MM.1S (cell line): Measurements from ENCODE around the gene TJP2.

Experiments
- DNase-seq: peaks from one replicate; pipeline ENCODE4 v3.0.0-alpha.2; 2015
- H2AFZ ChIP-seq: fragments of 300-600 bp; sonication (generic); 2 replicates; pipeline ENCODE4 v1.6.0; 2016; ENCODE audit warnings: antibody characterized with exemption, low read length
- H3F3A ChIP-seq: fragments of 300-600 bp; sonication (generic); 2 replicates; pipeline ENCODE4 v1.6.1; 2016; ENCODE audit warnings: mild to moderate bottlenecking, antibody characterized with exemption, low read length, moderate library complexity, mixed read lengths; ENCODE audit not compliant: insufficient read depth
- H3K27ac ChIP-seq: fragments of 300-600 bp; sonication (generic); 2 replicates; pipeline ENCODE4 v1.5.1; 2016; ENCODE audit warnings: mild to moderate bottlenecking, low read length
- H3K27me3 ChIP-seq: fragments of 300-600 bp; sonication (generic); replicated peaks from 2 replicates; pipeline ENCODE4 v1.6.0; 2016; ENCODE audit warnings: low read length; ENCODE audit not compliant: insufficient read depth
- H3K36me3 ChIP-seq: fragments of 300-600 bp; sonication (generic); replicated peaks from 2 replicates; pipeline ENCODE4 v1.6.1; 2016; ENCODE audit warnings: mild to moderate bottlenecking, low read length, mixed read lengths; ENCODE audit not compliant: insufficient read depth
- H3K4me1 ChIP-seq: fragments of 300-600 bp; sonication (generic); 2 replicates; pipeline ENCODE4 v1.6.1; 2016; ENCODE audit warnings: low read length, mixed read lengths
- H3K4me2 ChIP-seq: fragments of 300-600 bp; sonication (generic); 2 replicates; pipeline ENCODE4 v1.6.0; 2016; ENCODE audit warnings: low read depth, low read length
- H3K4me3 ChIP-seq: fragments of 300-600 bp; sonication (generic); 2 replicates; pipeline ENCODE4 v1.5.1; 2016; ENCODE audit warnings: low read length, mixed read lengths
- H3K79me2 ChIP-seq: fragments of 300-600 bp; sonication (generic); 2 replicates; pipeline ENCODE4 v1.6.1; 2016; ENCODE audit warnings: mixed run types, low read length, mixed read lengths
- H3K9ac ChIP-seq: fragments of 300-600 bp; sonication (generic); 2 replicates; pipeline ENCODE4 v1.6.1; 2016; ENCODE audit warnings: low read length, mixed read lengths
- H3K9me2 ChIP-seq: fragments of 300-600 bp; sonication (generic); replicated peaks from 2 replicates; pipeline ENCODE4 v1.6.1; 2016; ENCODE audit warnings: mild to moderate bottlenecking, low read length, mixed read lengths; ENCODE audit not compliant: insufficient read depth
- H3K9me3 ChIP-seq: fragments of 300-600 bp; sonication (generic); replicated peaks from 2 replicates; pipeline ENCODE4 v1.6.1; 2016; ENCODE audit warnings: mild to moderate bottlenecking, low read length, mixed read lengths; ENCODE audit not compliant: insufficient read depth
- H4K20me1 ChIP-seq: fragments of 300-600 bp; sonication (generic); 2 replicates; pipeline ENCODE4 v1.6.1; 2016; ENCODE audit warnings: mild to moderate bottlenecking, low read length, moderate library complexity, mixed read lengths; ENCODE audit not compliant: insufficient read depth
- EZH2 ChIP-seq: fragments of 300-600 bp; sonication (generic); optimal IDR thresholded peaks from 2 replicates; pipeline ENCODE3; 2017; ENCODE audit warnings: low read depth, mild to moderate bottlenecking, antibody characterized with exemption, low read length, mixed read lengths
- EZH2phosphoT487 ChIP-seq: fragments of 300-600 bp; sonication (generic); IDR thresholded peaks from 2 replicates; pipeline ENCODE4 v1.6.1; 2018; ENCODE audit warnings: antibody characterized with exemption, low read length
- TF ChIP-seq, protein P1 (sequence below): fragments of 300-600 bp; sonication (generic); IDR thresholded peaks from 2 replicates; pipeline ENCODE4 v1.5.1; 2016; ENCODE audit warnings: antibody characterized with exemption, low read length, mixed read lengths

TJP2 gene

GRCh38 chr9:69252436-69252835, 78.4 kb downstream of the TJP2 start:
- no peaks in the 10 kb centered on the region for H3K27me3 ChIP-seq
- H4K20me1 ChIP-seq = no peaks in the 10 kb centered on the region
- H3K4me1 ChIP-seq = no peaks in the 10 kb centered on the region
- H3K9me2 ChIP-seq = no peaks in the 10 kb centered on the region
- no peak overlapping the region for H2AFZ ChIP-seq
- no peaks in the 10 kb centered on the region for H3K9me3 ChIP-seq
- H3K27ac ChIP-seq = no peak overlapping the region
- no peak for DNase-seq
- no peak overlapping the region for H3K9ac ChIP-seq
- H3K4me3 ChIP-seq = no peak overlapping the region
- no peaks in the 10 kb centered on the region for H3K36me3 ChIP-seq
- H3K79me2 ChIP-seq = no peaks in the 10 kb centered on the region
- TF ChIP-seq EZH2phosphoT487 = no peak
- no peak for TF ChIP-seq EZH2
- TF ChIP-seq, protein P1, sequence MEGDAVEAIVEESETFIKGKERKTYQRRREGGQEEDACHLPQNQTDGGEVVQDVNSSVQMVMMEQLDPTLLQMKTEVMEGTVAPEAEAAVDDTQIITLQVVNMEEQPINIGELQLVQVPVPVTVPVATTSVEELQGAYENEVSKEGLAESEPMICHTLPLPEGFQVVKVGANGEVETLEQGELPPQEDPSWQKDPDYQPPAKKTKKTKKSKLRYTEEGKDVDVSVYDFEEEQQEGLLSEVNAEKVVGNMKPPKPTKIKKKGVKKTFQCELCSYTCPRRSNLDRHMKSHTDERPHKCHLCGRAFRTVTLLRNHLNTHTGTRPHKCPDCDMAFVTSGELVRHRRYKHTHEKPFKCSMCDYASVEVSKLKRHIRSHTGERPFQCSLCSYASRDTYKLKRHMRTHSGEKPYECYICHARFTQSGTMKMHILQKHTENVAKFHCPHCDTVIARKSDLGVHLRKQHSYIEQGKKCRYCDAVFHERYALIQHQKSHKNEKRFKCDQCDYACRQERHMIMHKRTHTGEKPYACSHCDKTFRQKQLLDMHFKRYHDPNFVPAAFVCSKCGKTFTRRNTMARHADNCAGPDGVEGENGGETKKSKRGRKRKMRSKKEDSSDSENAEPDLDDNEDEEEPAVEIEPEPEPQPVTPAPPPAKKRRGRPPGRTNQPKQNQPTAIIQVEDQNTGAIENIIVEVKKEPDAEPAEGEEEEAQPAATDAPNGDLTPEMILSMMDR = no peak
- no peak overlapping the region for H3K4me2 ChIP-seq
- H3F3A ChIP-seq = no peaks in the 10 kb centered on the region

GRCh38 chr9:69253057-69253456, 79.0 kb downstream of the TJP2 start:
- H3K79me2 ChIP-seq = no peaks in the 10 kb centered on the region
- H3K4me1 ChIP-seq = no peaks in the 10 kb centered on the region
- no peaks in the 10 kb centered on the region for H3K36me3 ChIP-seq
- no peaks in the 10 kb centered on the region for H3K27me3 ChIP-seq
- no peak overlapping the region for H3K4me3 ChIP-seq
- no peaks in the 10 kb centered on the region for H4K20me1 ChIP-seq
- no peaks in the 10 kb centered on the region for H3K9me2 ChIP-seq
- no peaks in the 10 kb centered on the region for H3F3A ChIP-seq
- TF ChIP-seq EZH2phosphoT487 = no peak
- no peak for TF ChIP-seq EZH2
- TF ChIP-seq, protein P1 = no peak
- H3K9me3 ChIP-seq = no peaks in the 10 kb centered on the region
- no peak overlapping the region for H3K4me2 ChIP-seq
- H3K27ac ChIP-seq = no peak overlapping the region
- no peak for DNase-seq
- H2AFZ ChIP-seq = no peak overlapping the region
- no peak overlapping the region for H3K9ac ChIP-seq

DNA sequence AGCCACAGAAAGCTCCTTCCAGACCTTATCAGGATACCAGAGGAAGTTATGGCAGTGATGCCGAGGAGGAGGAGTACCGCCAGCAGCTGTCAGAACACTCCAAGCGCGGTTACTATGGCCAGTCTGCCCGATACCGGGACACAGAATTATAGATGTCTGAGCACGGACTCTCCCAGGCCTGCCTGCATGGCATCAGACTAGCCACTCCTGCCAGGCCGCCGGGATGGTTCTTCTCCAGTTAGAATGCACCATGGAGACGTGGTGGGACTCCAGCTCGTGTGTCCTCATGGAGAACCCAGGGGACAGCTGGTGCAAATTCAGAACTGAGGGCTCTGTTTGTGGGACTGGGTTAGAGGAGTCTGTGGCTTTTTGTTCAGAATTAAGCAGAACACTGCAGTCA, 80.1 kb downstream of the TJP2 start:
- TF ChIP-seq EZH2phosphoT487 (no peak), EZH2 (no peak)
- TF ChIP-seq, protein P1 = no peak
- Histone ChIP-seq H3K4me2 (no peak overlapping the region), H4K20me1 (no peaks in the 10 kb centered on the region), H3K4me1 (no peaks in the 10 kb centered on the region), H3K9ac (no peak overlapping the region), H3K9me3 (no peaks in the 10 kb centered on the region), H3K4me3 (no peak overlapping the region), H2AFZ (no peak overlapping the region), H3F3A (no peaks in the 10 kb centered on the region), H3K27me3 (no peaks in the 10 kb centered on the region), H3K79me2 (no peaks in the 10 kb centered on the region), H3K9me2 (no peaks in the 10 kb centered on the region), H3K27ac (no peak overlapping the region), H3K36me3 (no peaks in the 10 kb centered on the region)
- DNase-seq = no peak
